HG02588 (cell line): ENCODE data around the gene FMOD.
"Not testable (repeated sequence)": the region's sequence is repeated elsewhere in the genome, so short reads cannot be mapped to it uniquely, and the experiment has no call there.

Experiments
- ATAC-seq: cut with Tn5 transposase; IDR thresholded peaks from one replicate; pipeline ENCODE4 v1.9.1; 2021; ENCODE audit warnings: mild to moderate bottlenecking, moderate library complexity; ENCODE audit not compliant: unreplicated experiment

Gene FMOD

GRCh38 chr1:203327684-203328457 lies 23.1 kb downstream of the FMOD start:
- peak; percentile 25 for ATAC-seq

- ATAC-seq, result peak; percentile 66
These were observed 23.9 kb downstream of the FMOD start for GRCh38 chr1:203326830-203327683.

GRCh38 chr1:203325418-203326091 lies 25.4 kb downstream of the FMOD start:
- ATAC-seq, result no peak

- ATAC-seq, result peak; percentile 32
These were observed 25.9 kb downstream of the FMOD start for GRCh38 chr1:203325026-203325417.

GRCh38 chr1:203324105-203325025 lies 26.6 kb downstream of the FMOD start:
- no peak for ATAC-seq

GRCh38 chr1:203323587-203323986 lies 27.3 kb downstream of the FMOD start:
- ATAC-seq, result no peak

GRCh38 chr1:203322500-203323179 lies 28.3 kb downstream of the FMOD start:
- ATAC-seq, result no peak

- ATAC-seq, result no peak
These were observed 29.5 kb downstream of the FMOD start for GRCh38 chr1:203321273-203322052.

GRCh38 chr1:203320591-203321272 lies 30.2 kb downstream of the FMOD start:
- ATAC-seq, result peak; percentile 54

- ATAC-seq, result no peak
These were observed 32.7 kb downstream of the FMOD start for GRCh38 chr1:203318229-203318517.

- no peak for ATAC-seq
These were observed 33.3 kb downstream of the FMOD start for GRCh38 chr1:203317429-203318228.

GRCh38 chr1:203316626-203317093 lies 34.3 kb downstream of the FMOD start:
- ATAC-seq, result no peak

GRCh38 chr1:203314025-203314759 lies 36.7 kb downstream of the FMOD start:
- not testable (repeated sequence) for ATAC-seq

GRCh38 chr1:203311368-203312301 lies 39.3 kb downstream of the FMOD start:
- no peak for ATAC-seq

GRCh38 chr1:203308923-203309331 lies 42.0 kb downstream of the FMOD start:
- ATAC-seq, result no peak

GRCh38 chr1:203308328-203308922 lies 42.5 kb downstream of the FMOD start:
- ATAC-seq, result no peak
